Activated naive CD4-positive, alpha-beta T cell treated with anti-CD3 and anti-CD28 coated beads, Interleukin-2, amount 50 U/mL, for 72 hours (primary cell): ENCODE measurements around the gene STYXL2. TPM values are rescaled to one million over a fixed set of nuclear protein-coding genes. Genes with fewer than 3 reads are reported as not detected.

Experiments
- ATAC-seq, 2 donors: fragments of 150-1000 bp; cut with Tn5 transposase; 2 replicates each; pipeline ENCODE4 v1.10.0; 2021; ENCODE audit warnings: mild to moderate bottlenecking in 2 of 2, moderate library complexity in 2 of 2
- DNase-seq, 2 donors: peaks; one replicate each; pipeline ENCODE4 v3.0.0; 2021 to 2022; ENCODE audit warnings: low spot score in 2 of 2
- H3K27ac Mint-ChIP-seq, 2 donors: one replicate each; pipeline ENCODE4 v1.8.0; 2022; ENCODE audit warnings: mild to moderate bottlenecking in 2 of 2, mixed read lengths in 2 of 2
- H3K36me3 Mint-ChIP-seq, 2 donors: one replicate each; pipeline ENCODE4 v1.8.0; 2022; ENCODE audit warnings: mixed read lengths in 2 of 2
- H3K9me3 Mint-ChIP-seq, 2 donors: one replicate each; pipeline ENCODE4 v1.8.0; 2022; ENCODE audit warnings: mixed read lengths in 2 of 2
- total RNA-seq, 2 donors: library from RNA; stranded (reverse); gene quantifications; one replicate each; pipeline ENCODE4 v1.2.3, GENCODE V29; 2022

STYXL2 gene
- total RNA-seq, 2 donors from 2014 or later: not detected

- no peaks in the 10 kb centered on the region for H3K9me3 Mint-ChIP-seq
- DNase-seq: no peak
- no peak overlapping the region for H3K27ac Mint-ChIP-seq
- ATAC-seq: no peak
- H3K36me3 Mint-ChIP-seq: no peaks in the 10 kb centered on the region
Observed at GRCh38 chr1:167137332-167137781, 43.5 kb downstream of the STYXL2 start.

GRCh38 chr1:167137793-167138510, 44.1 kb downstream of the STYXL2 start:
- no peak overlapping the region for H3K27ac Mint-ChIP-seq
- H3K9me3 Mint-ChIP-seq: no peaks in the 10 kb centered on the region
- ATAC-seq (no peak), DNase-seq (no peak)
- no peaks in the 10 kb centered on the region for H3K36me3 Mint-ChIP-seq

GRCh38 chr1:167138703-167139102, 44.8 kb downstream of the STYXL2 start:
- peaks cover 0 to 3% of the 10 kb centered on the region in 2 donors for H3K9me3 Mint-ChIP-seq
- ATAC-seq (no peak), DNase-seq (no peak)
- no peaks in the 10 kb centered on the region for H3K36me3 Mint-ChIP-seq
- H3K27ac Mint-ChIP-seq: no peak overlapping the region

- DNase-seq: no peak
- H3K9me3 Mint-ChIP-seq: peaks cover 0 to 5% of the 10 kb centered on the region in 2 donors
- peaks cover under 1% of the 10 kb centered on the region in 2 donors for H3K36me3 Mint-ChIP-seq
- no peak overlapping the region for H3K27ac Mint-ChIP-seq
- no peak for ATAC-seq
Observed at GRCh38 chr1:167141963-167142362, 48.1 kb downstream of the STYXL2 start.

Other genes starting within 250 kb of the STYXL2 start
- gene TADA1, start 217.8 kb upstream of the STYXL2 start, total RNA-seq: 10 to 100 TPM; 13.6 to 23.6 TPM
- gene ILDR2, start 118.5 kb upstream of the STYXL2 start, total RNA-seq: 10 to 100 TPM; 10.2 to 14.6 TPM
- gene MAEL, start 104.8 kb upstream of the STYXL2 start, total RNA-seq: not detected
- under 1 TPM; 0.20 to 0.76 TPM for gene GPA33, start 3.7 kb upstream of the STYXL2 start, total RNA-seq
- gene POU2F1, start 126.8 kb downstream of the STYXL2 start, total RNA-seq: 10 to 100 TPM; 32.0 to 32.1 TPM